B cell (primary cell): ENCODE data around the gene TNRC6B. TPM values are rescaled to one million over a fixed set of nuclear protein-coding genes. Genes with fewer than 3 reads are reported as not detected.

ENCODE experiments used
- ATAC-seq: fragments of 200-7000 bp; cut with Tn5 transposase; one replicate; pipeline ENCODE4 v1.10.0; 2021; ENCODE audit warnings: low read depth, mild to moderate bottlenecking, moderate number of reproducible peaks, moderate library complexity
- CTCF ChIA-PET: fragments of 350-600 bp; sonication (Branson Sonifier 250); formaldehyde crosslinking; loops from one replicate; lab custom pipeline; 2021; ENCODE audit warnings: antibody characterized with exemption, inconsistent platforms; lab: Charles Lee
- POLR2A ChIA-PET: fragments of 350-600 bp; sonication (Branson Sonifier 250); formaldehyde crosslinking; loops from one replicate; lab custom pipeline; 2021; ENCODE audit warnings: antibody characterized with exemption; lab: Charles Lee
- DNase-seq: peaks from one replicate; pipeline ENCODE4 v3.0.0; 2013
- H2AFZ ChIP-seq: 2 replicates; pipeline ENCODE4 v1.6.1; 2012; ENCODE audit warnings: mild to moderate bottlenecking, low read depth, low read length; ENCODE audit not compliant: insufficient read depth, poor library complexity, severe bottlenecking
- H3K27ac ChIP-seq, 2 donors: 1 replicate in 1 of 2; 2 replicates in 1 of 2; pipeline ENCODE4 v1.5.1; 2012 to 2013; ENCODE audit warnings: low read length in 2 of 2, mild to moderate bottlenecking in 2 of 2, moderate library complexity in 1 of 2
- H3K27me3 ChIP-seq, 4 experiments: fragments of 200-600 bp in 1 of 4; sonication (generic) in 1 of 4; replicated peaks in 1 of 4; 1 replicate in 2 of 4; 2 replicates in 2 of 4; pipeline versions ENCODE4 v1.6.1 to v1.7.0; 2013 to 2016; ENCODE audit warnings: low read length in 3 of 4, mild to moderate bottlenecking in 2 of 4, mixed read lengths in 1 of 4, moderate library complexity in 1 of 4; ENCODE audit not compliant: insufficient read depth in 4 of 4, control insufficient read depth in 3 of 4; ENCODE audit errors: control extremely low read depth in 1 of 4
- H3K36me3 ChIP-seq, 2 experiments: replicated peaks in 1 of 2; 1 replicate in 1 of 2; 2 replicates in 1 of 2; pipeline versions ENCODE4 v1.6.1 to v1.7.1; 2013; ENCODE audit warnings: low read length in 1 of 2; ENCODE audit not compliant: insufficient read depth in 2 of 2, control insufficient read depth in 1 of 2; ENCODE audit errors: control extremely low read depth in 1 of 2, extremely low read depth in 1 of 2
- H3K4me1 ChIP-seq, 2 donors: fragments of 200-600 bp in 1 of 2; sonication (generic) in 1 of 2; 1 replicate in 1 of 2; 2 replicates in 1 of 2; pipeline versions ENCODE4 v1.5.1 to v1.6.1; 2013 to 2017; ENCODE audit warnings: low read length in 2 of 2; ENCODE audit not compliant: control insufficient read depth in 2 of 2, insufficient read depth in 2 of 2
- H3K4me2 ChIP-seq: replicated peaks from 2 replicates; pipeline ENCODE3; 2012; ENCODE audit warnings: mild to moderate bottlenecking, low read depth, low read length; ENCODE audit not compliant: poor library complexity, severe bottlenecking
- H3K4me3 ChIP-seq, 5 experiments: fragments of 200-600 bp in 1 of 5; sonication (generic) in 1 of 5; 1 replicate in 3 of 5; 2 replicates in 2 of 5; pipeline versions ENCODE4 v1.5.1 to v1.7.0; 2011 to 2016; ENCODE audit warnings: low read length in 4 of 5, mild to moderate bottlenecking in 4 of 5, low read depth in 2 of 5, control low read depth in 1 of 5, moderate library complexity in 1 of 5; ENCODE audit not compliant: insufficient read depth in 1 of 5; ENCODE audit errors: control extremely low read depth in 1 of 5, extremely low read depth in 1 of 5
- H3K79me2 ChIP-seq: fragments of 200-600 bp; sonication (generic); one replicate; pipeline ENCODE4 v1.6.0; 2016; ENCODE audit warnings: low read length; ENCODE audit not compliant: control insufficient read depth, insufficient read depth
- H3K9ac ChIP-seq: fragments of 200-600 bp; sonication (generic); 2 replicates; pipeline ENCODE4 v1.6.1; 2017; ENCODE audit warnings: mild to moderate bottlenecking, low read length, moderate library complexity
- H3K9me3 ChIP-seq, 3 donors: one replicate each; pipeline versions ENCODE4 v1.6.1 to v1.7.1; 2013; ENCODE audit warnings: low read length in 2 of 3; ENCODE audit not compliant: control insufficient read depth in 2 of 3, insufficient read depth in 1 of 3; ENCODE audit errors: control extremely low read depth in 1 of 3
- H4K20me1 ChIP-seq: 2 replicates; pipeline ENCODE4 v1.6.0; 2012; ENCODE audit warnings: mild to moderate bottlenecking, low read length; ENCODE audit not compliant: insufficient read depth, control insufficient read depth, poor library complexity, severe bottlenecking
- H3K27ac Mint-ChIP-seq: one replicate; pipeline ENCODE4 v1.8.0; 2021; ENCODE audit warnings: mixed read lengths
- H3K27me3 Mint-ChIP-seq: one replicate; pipeline ENCODE4 v1.8.0; 2021; ENCODE audit warnings: mixed read lengths
- H3K4me1 Mint-ChIP-seq: one replicate; pipeline ENCODE4 v1.8.0; 2021; ENCODE audit warnings: mixed read lengths
- H3K4me3 Mint-ChIP-seq: one replicate; pipeline ENCODE4 v1.8.0; 2021; ENCODE audit warnings: mixed read lengths
- H3K9me3 Mint-ChIP-seq: one replicate; pipeline ENCODE4 v1.8.0; 2022; ENCODE audit warnings: mixed read lengths; ENCODE audit not compliant: insufficient read depth
- CTCF ChIP-seq: fragments of 200-600 bp; IDR thresholded peaks from one replicate; pipeline ENCODE4 v1.8.0; 2022; ENCODE audit warnings: antibody characterized with exemption, mild to moderate bottlenecking
- EZH2 ChIP-seq: IDR thresholded peaks from 2 replicates; pipeline ENCODE4 v1.6.1; 2012; ENCODE audit warnings: borderline replicate concordance, low read depth, mild to moderate bottlenecking, moderate library complexity, low read length; ENCODE audit not compliant: insufficient read depth, poor library complexity, severe bottlenecking
- WGBS: methylation state at CpG from one replicate; pipeline ENCODE4 v1.1.5; 2013; ENCODE audit warnings: missing lambda C conversion rate; ENCODE audit not compliant: insufficient coverage; 5-methylcytosine and 5-hydroxymethylcytosine counted together
- intact Hi-C: fragments of 100-400 bp; cut with micrococcal nuclease; formaldehyde crosslinking; loops from one replicate; pipeline ENCODE4 v1.10.0; 2022
- polyA plus RNA-seq: library from polyadenylated mRNA; depleted of rRNA; stranded (reverse); fragments of >200 nt; gene quantifications from 2 replicates; pipeline ENCODE4 v1.2.3, GENCODE V29; 2012
- total RNA-seq, 2 donors: library from RNA; stranded (reverse); fragments of 120-200 nt in 1 of 2; gene quantifications; 1 replicate in 1 of 2; 2 replicates in 1 of 2; pipeline versions ENCODE4 v1.2.3 to v1.2.4, GENCODE V29; 2013 to 2022

TNRC6B gene
- total and polyA plus RNA-seq, 2 donors (not counting 1 experiment from before 2014, with no cell fraction given) = 28.8 to 210 TPM

- Mint-ChIP-seq H3K4me1 (peaks cover 82% of the 10 kb centered on the region), H3K9me3 (no peaks in the 10 kb centered on the region), H3K27me3 (no peaks in the 10 kb centered on the region), H3K4me3 (no peak overlapping the region), H3K27ac (peak overlapping the region; percentile 54)
- Histone ChIP-seq H3K4me2 (no peak overlapping the region), H3K9me3 (no peaks in the 10 kb centered on the region), H3K27me3 (no peaks in the 10 kb centered on the region), H3K4me1 (peaks cover 50 to 53% of the 10 kb centered on the region in 2 donors), H3K79me2 (peaks cover 91% of the 10 kb centered on the region), H3K4me3 (no peak overlapping the region), H3K36me3 (peaks cover 0 to 4% of the 10 kb centered on the region in 2 experiments), H3K9ac (no peak overlapping the region), H2AFZ (no peak overlapping the region), H3K27ac (no peak overlapping the region), H4K20me1 (peaks cover 61% of the 10 kb centered on the region)
- no peak for DNase-seq
- intact Hi-C loops = no loop called here
- 92% methylated on average over 3 of the region's 3 CpGs for WGBS
- ChIA-PET CTCF (no interaction called here), POLR2A (interaction anchor here (0.6 to 0.7 kb wide), 2 partner anchors 112 to 666 kb away, joined by 3 to 4 read pairs; no protein-coding TSS in a partner anchor)
- no peak for ATAC-seq
- TF ChIP-seq CTCF (no peak), EZH2 (no peak)
Measured at GRCh38 chr22:40181323-40181722, 3.6 kb downstream of the TNRC6B start.

- ATAC-seq (no peak), DNase-seq (no peak)
- Mint-ChIP-seq H3K4me3 (peak overlapping the region; percentile 69), H3K9me3 (no peaks in the 10 kb centered on the region), H3K4me1 (peaks cover 76% of the 10 kb centered on the region), H3K27ac (no peak overlapping the region), H3K27me3 (no peaks in the 10 kb centered on the region)
- no peak overlapping the region for H2AFZ ChIP-seq
- H3K9me3 ChIP-seq = no peaks in the 10 kb centered on the region
- TF ChIP-seq CTCF = no peak
- TF ChIP-seq EZH2 = no peak
- H3K9ac ChIP-seq = no peak overlapping the region
- H3K36me3 ChIP-seq = no peaks in the 10 kb centered on the region
- peaks cover 95% of the 10 kb centered on the region for H3K79me2 ChIP-seq
- H3K27ac ChIP-seq = peak overlapping the region; percentile 16 to 64
- H3K27me3 ChIP-seq = no peaks in the 10 kb centered on the region
- peaks cover 40 to 43% of the 10 kb centered on the region in 2 donors for H3K4me1 ChIP-seq
- H3K4me3 ChIP-seq = no peak overlapping the region
- H4K20me1 ChIP-seq = peaks cover 61% of the 10 kb centered on the region
- POLR2A ChIA-PET = no interaction called here
- CTCF ChIA-PET = interaction anchor here (0.5 kb wide), 1 partner anchor 81 kb away, joined by 4 read pairs; no protein-coding TSS in a partner anchor
- intact Hi-C loops = no loop called here
- peak overlapping the region; percentile 53 for H3K4me2 ChIP-seq
- WGBS = no CpG with 5 or more reads among the region's 4 CpGs
Measured at GRCh38 chr22:40182231-40182835, 4.6 kb downstream of the TNRC6B start.
